ENCODE measurements around the gene GLYATL3.

GLYATL3 gene

DNA sequence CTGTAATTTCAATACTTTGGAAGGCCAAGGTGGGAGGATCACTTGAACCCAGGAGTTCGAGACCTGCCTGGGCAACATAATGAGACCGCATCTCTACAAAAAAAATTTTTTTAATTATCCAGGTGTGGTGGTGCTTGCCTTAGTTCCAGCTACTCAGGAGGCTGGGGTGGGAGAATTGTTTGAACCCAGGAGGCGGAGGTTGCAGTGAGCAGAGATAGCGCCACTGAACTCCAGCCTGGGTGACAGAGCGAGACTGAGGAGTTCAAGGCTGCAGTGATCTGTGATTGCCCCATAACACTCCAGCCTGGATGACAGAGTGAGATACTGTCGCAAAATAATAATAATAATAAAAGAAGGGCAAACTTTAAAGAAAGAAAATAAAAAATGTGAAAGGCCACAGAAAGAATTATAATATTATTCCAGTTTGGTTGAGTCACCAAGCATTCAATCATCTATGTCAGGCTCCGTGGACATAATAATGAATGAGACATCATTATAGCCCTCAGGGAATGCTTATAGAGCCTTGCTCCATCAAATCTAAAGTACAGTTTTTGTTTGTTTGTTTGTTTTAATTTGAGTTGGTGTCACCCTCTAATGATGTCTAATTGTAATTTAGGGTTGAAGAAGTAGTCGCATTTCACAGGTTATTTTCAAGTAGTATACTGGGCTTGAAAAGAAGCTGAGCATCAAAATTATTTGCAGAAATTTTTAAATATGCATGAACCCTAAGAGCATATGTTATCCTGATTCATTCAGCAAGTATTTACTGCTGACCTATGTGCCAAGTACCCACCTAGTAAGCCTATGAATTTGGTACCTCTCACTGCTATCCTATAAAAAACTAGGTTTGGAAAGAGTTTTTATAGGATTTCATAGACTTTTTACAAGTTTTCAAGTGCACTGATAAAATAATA is 15.1 kb downstream of the GLYATL3 start:
- no peak for DNase-seq (ENCODE audit: low read depth)

GRCh38 chr6:49515485-49516146 is 15.9 kb downstream of the GLYATL3 start:
- DNase-seq (ENCODE audit: low read depth), result no peak

GRCh38 chr6:49516147-49516505 is 16.4 kb downstream of the GLYATL3 start:
- DNase-seq (ENCODE audit: low read depth), result no peak

- DNase-seq (ENCODE audit: low read depth), result no peak
Measured at GRCh38 chr6:49517919-49518318, 18.2 kb downstream of the GLYATL3 start.

DNA sequence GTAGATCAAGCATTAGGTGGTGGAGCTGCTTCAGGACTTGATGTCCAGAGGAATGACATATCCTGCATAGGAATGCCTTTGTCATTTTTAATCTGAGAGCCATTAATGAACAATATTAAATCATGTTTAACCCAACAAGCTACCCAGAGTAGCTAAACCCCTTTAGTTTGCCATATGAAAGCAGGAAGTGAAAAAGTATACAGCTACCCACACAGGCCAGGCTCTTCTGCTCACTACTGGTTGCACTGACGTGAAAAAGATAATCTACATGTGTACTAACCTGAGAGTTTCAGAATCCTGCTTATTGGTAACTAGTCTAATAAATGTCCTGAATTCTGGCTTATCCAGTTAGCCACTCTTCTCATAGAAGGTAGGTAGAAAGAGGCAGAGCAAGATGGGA is 19.9 kb downstream of the GLYATL3 start:
- no peak for DNase-seq (ENCODE audit: low read depth)

DNA sequence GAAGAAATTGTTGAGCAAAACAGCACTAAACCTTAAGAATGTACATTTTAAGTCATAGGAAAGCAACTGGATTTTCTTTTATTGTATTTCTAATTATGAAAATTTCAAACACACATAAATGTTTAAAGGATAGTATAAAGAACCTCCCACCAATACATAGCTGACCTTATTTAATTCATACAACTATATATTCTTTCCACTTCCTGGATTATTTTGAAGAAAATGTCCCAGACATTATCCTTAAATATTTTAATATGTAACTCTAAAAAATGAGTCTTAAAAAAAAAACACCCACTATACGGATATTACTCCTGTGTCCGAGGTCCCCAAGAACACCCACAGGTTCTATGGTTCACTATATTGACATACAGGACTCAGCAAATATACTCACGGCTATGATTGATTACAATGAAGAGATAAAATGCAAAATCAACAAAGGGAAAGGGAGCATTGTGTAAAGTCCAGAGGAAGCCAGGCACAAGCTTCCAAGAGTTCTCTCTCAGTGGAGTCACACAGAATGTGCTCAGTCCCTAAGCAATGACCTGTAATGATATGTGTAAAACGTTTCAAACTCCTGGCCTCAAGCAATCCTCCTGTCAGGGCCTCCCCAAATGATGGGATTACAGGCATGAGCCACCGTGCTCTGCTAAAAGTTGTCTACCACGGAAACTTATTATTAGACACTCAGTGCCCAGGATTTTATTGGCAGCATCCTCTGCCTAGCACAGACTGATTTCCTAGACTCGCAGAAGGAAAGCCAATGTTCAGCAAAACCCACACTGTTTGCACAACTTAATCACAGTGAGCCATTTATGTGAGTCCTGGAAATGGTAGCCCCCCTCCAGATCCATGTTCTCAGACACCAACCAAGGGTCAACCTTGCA is 23.2 kb downstream of the GLYATL3 start:
- no peak for DNase-seq (ENCODE audit: low read depth)

DNA sequence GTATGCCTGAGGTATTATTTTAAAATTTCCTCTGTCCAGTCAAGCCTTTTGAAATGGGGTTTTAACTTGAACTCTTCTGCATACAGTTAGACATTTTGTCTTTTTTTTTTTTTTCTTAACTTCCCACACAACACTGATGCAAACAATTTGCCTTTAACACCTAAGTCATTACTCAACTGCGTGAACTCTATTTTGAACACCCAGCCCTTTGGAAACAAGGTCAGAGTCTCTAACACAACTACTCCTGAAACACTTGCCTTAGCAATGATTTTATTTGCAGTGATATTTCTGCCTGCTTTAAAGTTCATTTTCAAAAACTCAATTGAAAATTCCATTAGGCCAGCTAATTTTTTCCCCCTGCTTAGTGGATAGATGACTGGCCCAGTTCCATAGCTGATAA is 24.2 kb downstream of the GLYATL3 start:
- DNase-seq (ENCODE audit: low read depth), result no peak

- DNase-seq (ENCODE audit: low read depth), result no peak
Measured at GRCh38 chr6:49524541-49524940, 24.8 kb downstream of the GLYATL3 start.

DNA sequence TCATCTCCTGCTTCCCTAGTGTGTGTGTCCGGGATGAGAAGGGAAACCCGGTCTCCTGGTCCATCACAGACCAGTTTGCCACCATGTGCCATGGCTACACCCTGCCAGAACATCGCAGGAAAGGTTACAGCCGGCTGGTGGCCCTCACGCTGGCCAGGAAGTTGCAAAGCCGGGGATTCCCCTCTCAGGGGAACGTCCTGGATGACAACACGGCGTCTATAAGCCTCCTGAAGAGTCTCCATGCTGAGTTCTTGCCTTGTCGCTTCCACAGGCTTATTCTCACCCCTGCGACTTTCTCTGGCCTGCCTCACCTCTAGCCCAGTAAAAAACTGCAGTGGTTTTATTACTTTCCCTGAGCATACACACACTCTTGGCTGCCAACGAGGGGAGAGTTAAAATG is 26.9 kb downstream of the GLYATL3 start:
- no peak for DNase-seq (ENCODE audit: low read depth)

GRCh38 chr6:49527320-49527719 is 27.6 kb downstream of the GLYATL3 start:
- no peak for DNase-seq (ENCODE audit: low read depth)

GRCh38 chr6:49528571-49528970 is 28.8 kb downstream of the GLYATL3 start:
- DNase-seq (ENCODE audit: low read depth), result no peak

DNA sequence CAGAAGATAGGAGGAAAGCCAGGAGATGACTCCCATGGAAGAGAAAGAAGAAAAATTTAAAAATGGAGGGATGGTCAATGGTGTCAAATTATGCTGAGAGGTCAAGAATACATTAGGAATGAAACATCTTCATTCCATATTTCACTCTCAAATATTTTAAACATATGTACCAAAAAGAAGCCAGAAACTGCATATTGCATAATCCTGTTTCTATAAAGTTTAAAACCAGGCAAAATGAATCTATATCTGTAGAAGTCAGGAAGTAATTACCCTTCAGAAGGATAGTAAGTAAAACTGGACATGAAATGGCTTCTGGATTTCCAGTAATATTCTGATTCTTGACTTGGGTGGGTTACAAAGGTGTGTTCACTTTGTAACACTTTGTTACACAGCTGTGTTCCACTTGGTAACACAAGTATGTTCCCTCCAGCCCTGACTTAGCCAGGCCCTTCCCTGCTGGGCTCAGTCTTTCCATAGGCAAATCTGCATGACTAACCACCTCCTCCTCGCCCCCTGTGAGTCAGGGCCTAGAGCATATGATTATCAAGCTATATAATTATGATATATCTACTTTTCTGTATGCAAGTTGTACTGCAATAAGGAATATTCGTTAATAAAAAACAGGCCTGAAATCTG is 30.5 kb downstream of the GLYATL3 start:
- no peak for DNase-seq (ENCODE audit: low read depth)

DNA sequence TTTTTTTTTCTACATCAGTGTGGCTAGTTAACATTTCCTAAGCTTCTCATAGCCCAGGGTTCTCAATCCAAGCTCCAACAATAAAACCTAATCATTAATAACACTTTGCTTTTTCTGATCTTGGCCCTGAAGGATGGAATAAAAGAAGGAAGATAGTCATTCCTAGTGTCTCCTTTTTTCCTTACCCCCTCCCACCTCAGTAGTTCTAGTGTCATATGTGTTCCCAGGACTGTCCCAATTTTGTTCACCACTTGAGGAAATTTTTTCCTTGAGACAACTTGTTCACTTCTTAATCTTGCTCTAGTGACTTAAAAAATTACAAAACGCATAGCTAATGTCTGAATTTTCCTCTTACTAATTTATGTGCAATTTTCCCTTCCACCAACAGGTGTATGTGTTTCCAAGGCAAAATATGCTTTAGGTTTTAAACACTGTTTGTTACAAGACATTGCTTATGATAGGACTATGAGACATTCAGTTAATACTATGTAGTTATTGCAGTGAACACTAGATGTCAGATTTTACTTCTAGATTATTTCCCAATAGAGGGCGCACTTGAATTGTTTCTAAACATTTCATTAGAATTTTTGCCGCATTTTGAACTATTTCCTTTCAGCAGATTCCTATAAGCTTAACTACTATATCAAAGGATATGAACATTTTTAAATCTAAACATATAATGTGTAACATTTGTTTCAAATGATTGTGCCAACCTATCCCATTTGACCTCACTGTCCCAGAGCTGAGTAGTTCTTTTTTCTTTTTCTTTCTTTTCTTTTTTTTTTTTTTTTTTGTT is 32.2 kb downstream of the GLYATL3 start:
- no peak for DNase-seq (ENCODE audit: low read depth)

GRCh38 chr6:49535795-49536194 is 36.1 kb downstream of the GLYATL3 start:
- no peak for DNase-seq (ENCODE audit: low read depth)

GRCh38 chr6:49539102-49539501 is 39.4 kb downstream of the GLYATL3 start:
- no peak for DNase-seq (ENCODE audit: low read depth)

GRCh38 chr6:49540614-49541013 is 40.9 kb downstream of the GLYATL3 start:
- DNase-seq (ENCODE audit: low read depth), result no peak

GRCh38 chr6:49541210-49541724 is 41.5 kb downstream of the GLYATL3 start:
- DNase-seq (ENCODE audit: low read depth), result no peak

GRCh38 chr6:49541936-49542335 is 42.2 kb downstream of the GLYATL3 start:
- no peak for DNase-seq (ENCODE audit: low read depth)

GRCh38 chr6:49543087-49543858 is 43.5 kb downstream of the GLYATL3 start:
- no peak for DNase-seq (ENCODE audit: low read depth)

DNA sequence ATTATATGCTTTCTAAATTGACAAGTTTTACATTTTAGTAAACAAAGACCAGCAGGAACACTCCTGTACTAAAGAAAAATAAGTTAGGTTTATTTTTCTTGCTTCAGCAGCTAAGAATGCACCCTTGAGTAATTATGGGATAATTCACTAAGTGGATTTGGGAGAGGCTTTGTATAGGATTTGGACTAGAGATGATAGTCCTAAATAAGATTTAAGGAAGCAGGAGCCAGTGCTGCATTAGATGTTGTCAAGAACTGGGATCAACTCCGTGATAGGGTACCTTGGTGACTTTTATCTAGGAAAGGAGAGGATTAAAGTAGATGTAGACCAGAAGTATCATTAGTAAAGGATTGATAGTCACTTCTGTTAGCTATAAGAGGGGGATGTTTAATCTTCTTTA is 46.6 kb downstream of the GLYATL3 start:
- DNase-seq (ENCODE audit: low read depth), result no peak

Data from activated T-cell treated with anti-CD3 and anti-CD28 coated beads for 1 hour (primary cell).